GM18909 (cell line): ENCODE measurements around the gene KIF16B.
A peak's percentile ranks its signal among the peaks of the same experiment; 100 is the strongest.

Source experiments
- ATAC-seq: cut with Tn5 transposase; IDR thresholded peaks from one replicate; pipeline ENCODE4 v1.9.1; 2021; ENCODE audit warnings: mild to moderate bottlenecking; ENCODE audit not compliant: unreplicated experiment, poor library complexity

KIF16B gene

DNA sequence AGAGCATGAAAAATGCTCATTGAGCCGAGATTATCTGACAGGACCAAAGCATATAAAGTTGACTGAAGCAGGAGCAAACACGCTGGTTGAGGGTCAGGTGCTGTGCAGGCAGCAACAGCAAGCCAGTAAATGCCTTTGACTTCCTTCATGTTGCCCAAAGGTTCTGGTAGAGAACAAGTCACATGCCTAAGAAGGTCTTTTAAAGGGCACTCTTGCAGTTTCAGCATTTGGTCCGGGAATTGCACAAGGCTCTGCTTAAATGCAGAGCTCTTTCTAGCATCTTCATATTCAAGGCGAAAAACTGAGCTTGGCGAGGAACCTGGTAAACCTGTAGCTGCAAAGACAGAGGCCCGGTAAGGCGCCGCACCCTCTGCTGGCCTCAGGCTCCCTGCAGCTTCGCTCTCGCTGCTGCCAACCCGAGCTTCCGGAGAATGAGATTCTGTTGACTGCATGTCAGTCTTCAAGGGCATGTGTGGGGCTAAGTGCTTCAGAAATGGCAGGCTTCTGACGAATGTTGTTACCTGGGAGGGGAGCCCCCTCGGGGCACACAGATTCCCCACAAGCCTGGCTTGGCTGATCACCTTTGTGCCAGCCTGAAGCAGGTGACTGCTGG, 205.2 kb downstream of the KIF16B start:
- ATAC-seq = no peak

DNA sequence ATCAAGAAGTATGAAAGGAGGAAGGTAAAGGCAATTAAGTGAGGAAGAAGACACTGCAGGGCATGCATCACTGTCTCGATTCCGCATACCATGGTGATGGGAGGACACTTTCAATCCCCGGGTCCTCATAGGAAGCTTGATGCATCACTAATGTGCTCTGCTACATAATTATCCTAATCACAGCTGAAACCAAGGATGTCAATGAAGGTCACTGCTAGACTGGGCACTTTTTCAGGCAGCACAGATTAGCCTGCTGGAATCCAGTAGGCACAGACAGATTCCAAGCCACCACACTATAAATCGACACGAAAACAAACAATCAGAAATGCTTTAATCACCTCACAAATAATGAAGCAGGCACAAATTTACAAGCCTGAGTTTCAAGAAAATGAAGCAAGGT, 206.7 kb downstream of the KIF16B start:
- ATAC-seq = no peak

DNA sequence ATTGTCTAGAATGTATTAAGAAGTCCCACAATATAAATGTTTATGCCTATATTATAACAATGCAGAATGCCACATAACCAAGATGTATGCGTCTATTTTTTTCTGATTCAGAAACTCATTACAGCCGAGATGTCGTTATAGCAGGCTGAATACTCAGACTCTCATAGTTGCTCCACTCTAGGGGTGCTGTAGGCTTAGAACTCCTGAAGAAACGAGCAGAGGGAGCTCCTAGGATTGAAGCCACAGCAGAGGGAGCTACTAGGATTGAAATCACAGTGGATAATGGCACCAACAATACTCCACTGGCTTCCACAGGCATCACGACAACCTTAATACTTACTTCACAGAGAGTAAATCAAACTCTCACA, 208.9 kb downstream of the KIF16B start:
- ATAC-seq = no peak

DNA sequence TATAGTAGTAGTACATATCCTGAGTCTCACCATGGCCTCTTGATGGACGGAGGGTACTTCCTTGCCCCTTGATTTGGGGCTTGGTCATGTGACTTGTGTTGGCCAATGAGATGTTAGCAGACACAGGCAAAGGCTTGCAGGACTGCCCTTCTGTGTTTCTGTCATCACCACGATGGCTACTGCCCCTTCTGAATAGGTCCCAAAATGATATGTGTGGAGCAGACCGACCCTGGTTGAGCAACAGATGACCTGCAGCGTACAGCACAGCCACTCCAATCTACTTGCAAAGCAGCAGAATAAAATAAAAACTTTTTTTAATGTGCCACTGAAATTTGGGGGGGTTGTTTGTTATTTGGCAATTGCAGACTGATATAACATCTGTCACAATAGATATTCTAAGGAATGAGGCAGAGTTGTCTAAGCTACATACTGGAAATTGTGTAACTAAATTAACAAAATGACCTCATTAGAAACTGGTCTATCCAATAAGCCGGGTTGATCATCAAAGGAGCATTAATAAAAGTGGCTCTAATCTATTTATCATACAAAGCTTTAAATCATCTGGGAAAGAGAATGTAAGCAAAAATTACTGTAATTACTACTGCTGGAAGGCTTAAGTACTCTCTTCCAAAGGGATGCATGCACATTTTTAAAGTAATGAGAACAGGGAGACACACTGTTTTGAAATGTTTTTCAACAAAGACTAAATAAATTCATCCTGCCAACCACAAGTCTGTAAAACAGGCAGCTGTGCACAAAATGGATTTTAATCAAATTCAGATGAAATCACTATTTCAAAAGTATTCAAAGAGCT, 209.5 kb downstream of the KIF16B start:
- ATAC-seq = no peak

DNA sequence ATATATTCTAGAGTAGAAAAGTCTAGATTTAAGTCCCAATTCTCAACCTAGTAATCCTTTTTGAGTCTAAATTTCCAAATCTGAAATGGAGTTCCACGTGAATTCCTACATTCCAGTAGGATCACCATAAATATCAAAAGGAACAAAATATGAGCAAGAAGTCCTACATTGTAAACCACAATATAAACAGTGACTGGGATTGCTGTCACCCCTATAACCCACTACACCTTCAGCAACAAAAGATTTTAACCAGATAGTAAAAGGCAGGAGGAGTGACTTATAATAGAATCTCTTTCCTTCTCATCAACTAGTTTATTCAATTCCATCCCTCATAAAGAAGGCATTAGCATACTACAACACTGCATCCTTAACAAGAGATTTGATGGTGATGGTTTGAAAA, 210.6 kb downstream of the KIF16B start:
- no peak for ATAC-seq

DNA sequence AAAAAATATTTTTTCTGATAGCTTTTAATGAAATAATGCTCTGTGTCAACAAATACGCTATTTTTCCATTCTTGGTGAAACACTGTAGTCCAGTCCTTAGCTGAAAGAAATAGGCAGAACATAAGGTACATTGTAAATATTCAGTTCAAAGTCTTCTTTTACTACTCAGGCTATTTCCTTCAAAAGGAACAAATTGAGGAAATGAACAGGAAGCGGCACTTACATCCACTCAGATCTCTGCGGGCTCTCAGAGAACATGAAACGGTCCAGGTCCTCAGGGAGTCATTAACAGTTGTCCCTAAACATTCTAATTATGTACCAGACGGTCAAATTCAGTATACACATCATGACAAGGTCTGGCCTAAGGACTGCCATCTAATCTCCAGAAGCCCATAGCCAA, 212.6 kb downstream of the KIF16B start:
- ATAC-seq = no peak

DNA sequence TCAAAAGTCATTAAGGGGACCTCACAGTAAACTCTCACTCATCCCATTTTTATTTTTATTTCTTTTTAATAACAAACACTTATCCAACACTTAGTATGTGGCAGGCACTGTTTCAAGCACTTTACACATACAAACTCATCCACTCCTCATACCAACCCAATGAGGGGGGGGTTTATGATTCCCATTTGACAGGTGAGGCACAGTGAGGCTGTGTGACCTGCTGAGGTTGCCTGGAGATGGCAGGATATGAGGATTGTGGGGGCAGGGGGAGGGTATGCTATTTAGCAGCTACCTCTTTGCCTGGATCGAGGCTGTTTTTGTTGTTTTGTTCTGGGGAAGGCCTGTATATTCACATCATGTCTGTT, 219.8 kb downstream of the KIF16B start:
- ATAC-seq = no peak

DNA sequence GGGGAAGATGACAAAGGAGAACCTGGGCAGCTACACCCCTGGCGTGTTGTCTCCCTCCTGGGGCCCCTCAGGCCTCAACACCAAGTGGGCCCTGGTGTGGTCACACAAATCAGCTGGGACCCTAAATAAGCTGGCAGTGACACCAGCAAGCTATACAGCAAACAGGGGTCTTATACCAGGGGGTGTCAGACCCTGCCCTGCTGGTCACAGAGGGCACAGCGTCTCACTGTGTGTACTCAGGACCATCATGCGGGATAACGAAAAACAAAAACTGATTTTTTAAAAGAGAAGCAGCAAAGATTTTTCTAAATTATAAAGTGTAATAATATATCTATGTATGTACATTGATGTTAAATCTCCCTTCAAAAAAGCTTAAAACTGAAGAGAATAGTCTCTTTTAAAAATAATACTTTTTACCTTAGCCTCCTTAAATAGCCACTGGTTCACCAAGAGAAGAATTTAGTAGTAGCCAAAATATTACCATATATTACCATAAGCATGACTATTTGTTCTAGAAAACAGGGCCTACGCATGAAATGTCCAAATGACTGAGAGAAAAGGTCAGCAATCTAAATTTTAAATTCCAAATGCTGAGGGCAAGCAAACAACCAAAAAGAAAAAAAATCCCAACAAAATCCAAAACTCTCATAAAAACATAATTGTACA, 220.4 kb downstream of the KIF16B start:
- ATAC-seq = no peak

DNA sequence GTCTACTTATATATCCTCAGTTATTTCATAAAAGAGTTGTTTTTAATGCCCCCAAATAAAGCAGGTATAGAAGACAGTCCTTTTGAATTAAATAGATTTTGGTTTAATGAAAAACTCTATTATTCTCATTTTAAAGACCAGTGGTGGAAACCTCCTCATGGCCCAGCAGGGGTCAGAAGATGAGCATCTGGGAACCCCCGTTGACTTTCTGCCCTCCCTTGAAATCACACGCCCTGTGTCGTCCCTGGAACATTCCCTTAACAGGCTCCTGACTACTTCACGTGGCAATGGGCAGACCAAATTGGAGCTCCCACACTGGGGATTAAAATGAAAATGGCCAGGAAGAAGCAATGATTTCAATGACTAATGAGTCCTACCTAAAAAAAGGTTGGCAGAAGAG, 220.9 kb downstream of the KIF16B start:
- no peak for ATAC-seq

DNA sequence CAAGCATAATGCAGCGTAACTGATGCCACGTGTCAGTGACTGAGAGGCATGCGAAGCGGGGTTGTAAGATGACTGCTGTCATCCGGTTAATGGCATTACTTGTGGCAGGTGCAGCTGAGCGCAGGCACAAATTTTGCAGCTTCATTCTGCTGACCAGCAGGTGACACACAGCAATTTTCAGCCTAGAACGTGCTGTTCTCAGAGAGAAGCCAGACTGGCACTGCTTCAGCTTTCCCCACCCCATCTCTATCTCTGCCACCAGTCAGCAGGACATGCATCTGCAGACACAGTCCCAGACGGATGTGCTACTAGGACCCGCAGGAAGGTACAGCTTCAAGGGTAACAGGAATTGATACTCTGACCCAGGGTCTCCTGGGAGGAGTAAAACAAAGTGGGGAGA, 221.8 kb downstream of the KIF16B start:
- no peak for ATAC-seq

DNA sequence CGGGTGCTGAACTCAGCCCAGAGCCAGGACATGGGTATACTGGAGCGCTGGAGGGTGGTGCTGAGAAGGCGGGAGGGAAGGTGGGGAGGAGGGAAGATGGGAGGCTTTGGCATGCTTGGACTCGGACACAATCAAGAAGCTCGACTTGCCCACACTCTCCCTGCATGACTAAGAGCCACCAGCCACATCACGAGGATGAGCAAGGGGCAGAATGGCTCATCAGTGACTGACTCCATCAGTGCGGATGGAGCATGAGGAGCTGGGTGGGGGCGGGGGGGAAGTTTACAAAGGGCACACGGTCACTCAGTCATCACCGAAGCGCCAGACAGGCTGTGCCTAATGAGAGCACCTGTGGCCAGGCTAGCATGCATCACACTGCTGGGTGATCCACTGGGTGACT, 222.8 kb downstream of the KIF16B start:
- ATAC-seq = no peak

DNA sequence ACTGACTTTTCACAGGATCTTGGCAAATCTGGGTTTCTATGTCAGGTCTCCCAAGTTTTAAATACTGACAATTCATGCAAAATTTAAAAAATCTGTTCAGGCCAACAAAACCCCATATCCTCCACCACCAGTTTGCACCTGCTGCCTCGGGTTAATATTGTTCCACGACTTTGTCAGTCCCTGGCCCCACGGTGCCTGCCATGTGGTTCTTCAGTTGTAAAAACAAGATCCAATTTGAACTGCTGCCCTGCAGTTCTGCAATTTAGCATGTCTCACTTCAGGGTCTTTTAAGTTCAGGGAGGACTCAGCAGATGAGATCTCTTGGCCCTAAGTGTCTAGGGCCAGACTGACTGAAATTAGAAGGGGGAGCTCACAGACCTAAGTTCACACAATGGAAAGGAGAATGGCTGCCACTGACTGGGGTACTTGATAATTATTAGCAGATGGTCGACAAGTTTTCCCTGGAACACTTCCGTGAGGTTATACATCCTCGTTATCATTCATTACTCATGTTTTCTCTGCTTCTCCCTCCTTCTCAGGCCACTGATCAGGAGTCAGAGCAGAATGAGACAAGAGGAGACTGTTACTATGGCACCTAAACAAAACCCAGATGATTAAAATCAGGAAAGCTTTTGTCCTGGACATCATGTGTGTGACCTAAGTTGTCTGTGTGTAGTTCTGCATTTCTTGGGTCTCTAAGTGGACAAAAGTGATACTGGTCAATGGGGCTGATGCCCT, 223.6 kb downstream of the KIF16B start:
- no peak for ATAC-seq

DNA sequence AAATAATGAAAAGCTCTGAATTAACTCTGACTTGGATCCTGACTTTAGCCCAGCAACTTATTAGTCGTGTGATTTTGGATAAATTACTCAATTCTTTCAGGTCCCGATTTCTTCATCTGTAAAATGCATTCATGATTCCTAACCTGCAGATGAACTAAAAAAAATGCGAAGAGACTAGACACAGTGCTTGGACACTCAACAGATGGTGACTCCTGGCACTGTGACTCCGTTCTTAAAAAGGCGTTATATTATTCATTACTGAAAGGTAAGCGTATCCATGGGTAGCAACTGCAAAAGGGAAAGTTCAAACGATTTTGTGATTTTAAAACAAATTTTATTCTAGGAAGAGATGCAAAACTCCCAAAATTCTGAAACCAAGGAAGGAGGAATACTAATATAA, 226.3 kb downstream of the KIF16B start:
- ATAC-seq = no peak

DNA sequence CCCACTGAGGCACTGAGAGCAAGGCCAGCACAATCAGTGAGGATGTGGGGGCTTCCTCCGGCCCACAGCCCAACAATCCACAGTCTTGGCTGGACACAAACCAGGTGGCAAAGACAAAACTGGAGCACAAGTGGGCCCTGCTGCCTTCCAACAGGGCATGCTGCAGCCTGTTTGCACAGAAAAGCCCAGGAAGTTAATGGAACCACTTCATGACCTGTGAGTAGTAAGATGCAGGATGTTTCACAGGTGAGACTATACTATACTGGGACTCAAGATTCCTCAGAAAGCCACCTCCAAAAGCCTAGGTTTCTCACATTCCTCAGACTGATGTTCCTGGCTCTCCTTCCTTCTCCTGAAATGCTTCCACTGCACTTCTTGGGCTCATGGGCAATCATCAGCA, 235.5 kb downstream of the KIF16B start:
- no peak for ATAC-seq

DNA sequence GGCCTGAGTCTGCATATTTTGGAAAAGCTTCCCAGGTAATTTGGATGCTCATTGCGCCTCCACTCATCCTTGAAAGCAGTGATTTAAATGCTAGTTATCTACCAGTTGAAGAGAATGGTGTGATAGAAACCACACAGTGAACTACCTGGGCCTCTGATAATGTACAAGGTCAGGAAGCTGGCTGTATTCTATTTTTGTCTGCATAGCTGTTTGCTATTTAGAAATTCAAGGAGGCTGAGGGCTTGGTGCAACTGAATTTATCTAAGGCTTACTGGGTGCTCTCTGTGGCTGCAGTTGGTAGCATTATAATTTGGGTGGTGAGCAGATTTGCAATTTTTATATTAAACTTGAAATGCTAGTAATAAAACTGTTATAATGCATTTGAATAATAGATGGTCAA, 245.6 kb downstream of the KIF16B start:
- ATAC-seq = no peak

DNA sequence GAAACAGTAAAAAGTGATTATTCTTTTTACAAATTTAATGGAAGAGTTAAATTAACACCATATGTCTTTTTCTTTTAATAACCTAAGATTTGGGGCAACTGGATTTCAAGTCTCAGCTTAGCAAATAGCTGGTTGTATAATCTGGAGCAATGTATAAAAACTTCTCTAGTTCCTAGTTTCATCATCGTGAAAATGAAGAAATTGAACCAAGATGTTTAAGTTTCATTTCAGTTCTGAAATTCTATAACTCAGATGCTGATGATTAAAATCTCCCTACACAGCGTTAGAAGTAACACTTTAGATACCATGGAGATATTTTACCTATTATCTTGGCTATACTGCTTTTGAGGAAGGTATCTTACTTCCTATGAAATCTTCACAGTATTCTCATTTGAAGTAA, 252.0 kb downstream of the KIF16B start:
- ATAC-seq = no peak

DNA sequence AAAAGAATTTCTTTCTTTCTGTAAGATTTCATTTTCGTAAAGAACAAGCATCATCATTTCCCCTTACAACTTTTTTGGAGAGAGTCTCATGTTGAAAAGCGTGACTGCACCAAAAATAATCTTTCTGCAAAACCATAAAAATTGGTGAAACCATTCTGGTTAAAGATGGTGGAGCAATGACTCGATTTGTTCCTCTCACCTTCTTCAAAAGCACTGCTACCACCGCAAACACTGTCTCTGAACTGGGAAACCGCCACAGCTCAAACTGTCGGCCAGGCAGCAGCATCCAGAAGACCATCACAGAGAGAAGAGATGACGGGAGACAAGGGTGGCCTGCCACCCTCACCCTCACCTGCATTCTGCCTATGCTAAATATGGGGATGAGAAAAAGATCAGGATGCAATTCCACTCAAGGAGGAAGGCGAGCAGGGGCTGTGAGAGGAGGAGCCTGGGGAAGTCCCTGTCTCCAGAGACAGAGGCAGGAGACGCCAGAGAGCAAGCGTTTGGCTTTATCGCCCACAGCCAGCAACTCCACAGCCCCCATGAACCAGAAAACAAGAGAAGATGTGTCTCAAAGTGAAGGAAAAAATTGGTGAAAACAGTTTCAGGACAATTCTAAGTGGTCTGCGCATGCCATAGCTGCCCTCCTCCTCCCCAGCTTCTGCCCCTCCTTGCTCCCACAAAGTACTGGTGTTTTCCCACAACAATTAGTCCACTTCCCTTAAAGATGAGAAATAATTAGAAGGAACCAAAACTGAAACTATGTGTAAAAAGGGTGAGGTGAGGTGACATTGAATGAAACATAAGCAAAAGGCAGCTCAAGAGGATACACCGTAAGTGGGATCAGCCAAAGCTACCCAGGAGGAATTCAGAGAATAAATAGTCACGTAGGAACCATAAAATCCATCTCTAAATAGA, 255.5 kb downstream of the KIF16B start:
- ATAC-seq = peak; percentile 41

DNA sequence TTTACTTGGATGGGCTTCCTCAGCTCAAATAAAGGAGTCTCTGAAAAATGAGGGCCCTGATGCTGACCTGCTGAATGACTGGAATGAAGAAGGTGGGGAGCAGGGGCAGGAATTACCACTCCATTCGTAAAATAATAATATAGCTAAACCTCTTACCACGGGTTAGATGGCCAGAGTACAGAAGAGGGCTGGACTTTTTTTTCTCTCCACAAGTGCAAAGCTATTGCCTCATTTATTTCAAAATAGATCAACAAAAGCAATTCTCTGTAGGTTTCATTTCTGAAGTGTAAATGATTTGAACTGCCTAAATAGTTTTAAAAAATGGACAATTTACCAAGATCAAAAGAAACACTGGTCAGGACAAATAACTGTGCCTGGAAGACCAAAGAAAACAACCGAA, 256.7 kb downstream of the KIF16B start:
- no peak for ATAC-seq

DNA sequence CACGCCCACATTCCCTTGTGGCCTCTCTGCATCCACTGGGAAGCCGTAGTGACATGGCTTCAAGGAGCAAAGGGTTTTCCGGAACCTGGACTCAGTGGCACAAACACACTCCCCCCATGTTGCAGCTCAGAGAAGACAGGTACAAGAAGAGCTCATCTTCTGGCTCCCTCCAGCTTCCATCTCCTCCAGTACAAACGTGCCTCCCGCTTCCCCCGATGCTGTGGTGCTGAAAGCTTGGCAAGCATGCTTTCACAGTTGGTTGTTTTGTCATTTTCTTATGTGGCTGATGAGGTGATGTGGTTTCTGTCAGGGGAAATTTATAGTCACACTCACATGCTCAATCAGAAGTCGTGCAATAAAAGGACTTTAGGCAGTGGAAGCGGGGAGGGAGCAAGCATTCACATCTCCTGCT, 258.5 kb downstream of the KIF16B start:
- ATAC-seq = no peak

DNA sequence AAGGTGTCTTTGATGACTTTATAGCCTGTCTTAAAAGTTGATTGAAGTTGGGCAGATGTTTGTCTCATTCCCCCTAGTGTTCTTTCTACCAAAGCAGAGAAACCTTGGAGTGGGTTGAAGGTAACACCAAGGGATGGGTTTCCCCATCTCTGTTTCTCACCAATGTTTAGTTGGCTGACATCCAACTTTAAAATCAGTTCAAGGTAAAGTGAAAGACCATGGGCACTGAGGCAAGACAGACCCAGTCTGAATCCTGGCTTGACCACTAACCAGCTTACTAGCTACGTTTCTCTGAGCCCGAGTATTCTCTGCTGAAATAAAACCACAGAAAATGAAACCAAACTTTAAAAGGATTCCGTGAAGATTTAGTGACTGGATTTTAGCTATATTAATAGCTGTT, 258.9 kb downstream of the KIF16B start:
- ATAC-seq = peak; percentile 69
